GM18870 (cell line): ENCODE measurements around the gene SLC38A11.

ENCODE experiments used
- ATAC-seq: cut with Tn5 transposase; IDR thresholded peaks from one replicate; pipeline ENCODE4 v1.9.1; 2021; ENCODE audit warnings: moderate library complexity; ENCODE audit not compliant: unreplicated experiment

SLC38A11 gene

DNA sequence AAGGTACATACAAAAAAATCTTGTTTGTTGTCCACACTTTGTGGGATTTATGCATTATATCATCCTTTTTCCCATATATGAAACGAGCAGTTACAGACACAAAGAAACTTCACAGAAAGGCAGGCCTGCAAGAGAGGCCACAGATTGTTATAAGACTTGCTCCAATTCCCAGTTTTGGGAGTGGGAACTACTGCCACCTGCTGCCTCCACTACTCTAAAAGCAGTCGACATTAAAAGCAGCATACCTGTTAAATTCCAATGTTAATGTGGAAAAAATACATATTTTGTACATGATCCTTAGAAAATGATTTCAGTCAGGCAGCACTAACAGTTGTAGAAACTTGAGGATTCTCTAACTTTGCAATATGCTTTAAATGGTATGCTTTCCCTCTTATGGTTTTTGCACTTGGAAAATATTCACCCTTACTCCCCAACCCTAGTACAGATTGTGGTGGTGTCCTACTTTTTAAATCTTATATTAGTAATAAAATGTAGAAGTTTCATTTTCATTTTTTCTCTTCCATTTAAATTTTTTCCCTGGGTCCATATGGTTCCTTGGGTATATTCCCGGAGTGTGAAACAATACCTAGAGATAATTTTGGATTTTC, 37.9 kb downstream of the SLC38A11 start:
- no peak for ATAC-seq

DNA sequence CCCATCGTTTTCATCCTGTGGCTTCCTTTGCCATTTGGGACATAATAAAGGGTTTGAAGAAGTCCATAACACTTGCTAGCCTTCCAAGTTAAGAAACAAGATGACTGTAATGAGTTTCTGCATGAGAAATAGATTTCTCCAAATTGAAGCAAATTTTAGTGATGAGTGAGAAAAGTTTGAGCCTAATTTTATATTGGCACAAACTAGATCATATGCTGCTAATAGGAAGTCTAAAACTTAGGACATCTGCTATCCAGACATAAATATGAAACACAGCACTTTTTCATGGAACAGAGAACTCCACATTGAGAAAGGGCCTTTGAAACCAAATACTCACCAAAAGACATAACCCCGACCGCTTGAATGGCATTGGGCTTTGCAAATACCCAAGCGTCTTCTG, 39.8 kb downstream of the SLC38A11 start:
- ATAC-seq, result no peak

GRCh38 chr2:164913640-164914350, 41.5 kb downstream of the SLC38A11 start:
- no peak for ATAC-seq

DNA sequence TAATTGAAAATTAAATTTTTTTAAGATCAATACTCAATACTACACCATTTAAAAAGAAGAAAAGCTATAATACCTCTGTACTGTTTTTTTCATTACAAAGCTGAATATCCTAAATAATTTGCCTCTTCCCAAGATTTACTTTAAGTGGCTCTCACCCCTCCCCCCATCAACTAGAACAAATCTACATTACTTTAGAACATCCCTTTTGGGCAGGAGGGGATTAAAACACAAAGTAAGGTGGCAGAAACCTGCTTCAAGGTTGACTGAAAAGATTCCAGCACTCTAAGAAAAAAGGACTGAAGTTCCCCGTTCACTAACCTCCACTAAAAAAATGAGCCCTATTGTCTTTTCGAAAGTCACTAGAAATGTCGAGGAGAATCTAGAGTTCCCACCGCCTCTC, 42.3 kb downstream of the SLC38A11 start:
- no peak for ATAC-seq

DNA sequence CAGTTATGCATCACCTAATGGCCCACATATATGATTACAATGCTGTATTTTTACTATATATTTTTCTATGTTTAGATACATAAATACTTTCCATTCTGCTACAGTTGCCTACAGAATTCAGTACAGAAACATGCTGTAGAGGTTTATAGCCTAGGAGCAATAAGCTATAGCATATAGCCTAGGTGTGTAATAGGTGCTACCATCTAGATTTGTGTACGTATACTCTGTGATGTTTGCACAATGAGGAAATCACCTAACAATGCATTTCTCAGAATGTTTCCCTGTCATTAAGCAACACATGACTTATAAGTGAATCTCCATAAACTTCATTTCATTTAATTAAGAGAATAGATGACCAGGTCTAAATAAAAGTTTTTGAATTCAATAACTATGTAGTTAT, 43.5 kb downstream of the SLC38A11 start:
- ATAC-seq, result no peak

DNA sequence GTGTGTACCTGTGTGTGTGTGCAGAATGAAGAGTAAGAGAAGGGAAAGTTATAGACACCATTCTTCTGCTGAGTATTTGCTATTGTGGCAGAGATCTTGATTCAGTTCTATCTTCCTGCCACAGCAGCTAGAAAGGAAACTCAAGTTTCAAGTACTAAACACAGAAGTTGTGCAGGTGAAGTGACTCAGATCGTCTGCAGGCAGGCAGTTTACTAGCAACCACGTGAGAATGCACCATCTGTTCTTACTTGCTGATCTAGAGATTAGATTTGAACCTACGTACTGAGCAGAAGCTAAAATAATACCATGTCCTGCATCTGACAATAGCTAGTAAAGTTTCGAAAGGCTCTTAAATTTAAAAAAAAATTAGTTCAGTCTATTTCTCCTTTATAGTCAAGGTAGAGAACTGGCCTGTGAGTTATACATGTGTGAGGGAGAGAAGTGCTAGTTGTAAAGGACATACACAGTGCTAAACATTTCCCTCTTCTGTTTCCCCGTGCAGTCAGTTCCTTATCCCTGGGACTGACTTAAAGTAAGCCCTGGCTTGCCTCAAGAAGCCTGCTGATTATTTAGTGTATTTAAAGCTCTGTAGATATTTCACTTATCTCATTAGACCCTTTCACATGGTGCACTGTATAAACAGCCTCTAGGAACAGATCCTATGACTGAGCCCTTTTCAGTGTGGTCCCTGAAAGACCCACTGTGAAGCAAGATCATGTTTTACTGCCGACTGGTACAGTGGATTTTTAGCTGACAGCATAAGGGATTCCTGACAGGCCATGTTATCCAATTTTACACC, 45.0 kb downstream of the SLC38A11 start:
- ATAC-seq, result peak; percentile 76

GRCh38 chr2:164906947-164907346, 48.4 kb downstream of the SLC38A11 start:
- ATAC-seq, result no peak

DNA sequence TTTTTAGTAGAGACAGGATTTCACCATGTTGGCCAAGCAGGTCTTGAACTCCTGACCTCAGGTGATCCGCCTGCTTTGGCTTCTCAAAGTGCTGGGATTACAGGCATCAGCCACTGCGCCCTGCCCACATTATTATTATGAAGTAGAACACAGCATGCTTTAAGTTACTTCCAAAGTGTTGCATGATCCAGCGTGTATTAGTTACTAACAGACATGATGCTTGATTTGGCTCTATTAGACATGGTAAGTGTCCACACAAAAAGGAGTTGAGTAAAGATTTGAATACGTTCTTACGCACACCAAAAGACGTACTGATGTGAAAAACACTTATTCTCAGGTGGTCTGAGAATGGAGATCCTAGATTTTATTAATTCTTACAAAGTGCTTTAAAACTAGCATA, 50.0 kb downstream of the SLC38A11 start:
- ATAC-seq, result no peak

- no peak for ATAC-seq
Measured at GRCh38 chr2:164903951-164904350, 51.4 kb downstream of the SLC38A11 start.

DNA sequence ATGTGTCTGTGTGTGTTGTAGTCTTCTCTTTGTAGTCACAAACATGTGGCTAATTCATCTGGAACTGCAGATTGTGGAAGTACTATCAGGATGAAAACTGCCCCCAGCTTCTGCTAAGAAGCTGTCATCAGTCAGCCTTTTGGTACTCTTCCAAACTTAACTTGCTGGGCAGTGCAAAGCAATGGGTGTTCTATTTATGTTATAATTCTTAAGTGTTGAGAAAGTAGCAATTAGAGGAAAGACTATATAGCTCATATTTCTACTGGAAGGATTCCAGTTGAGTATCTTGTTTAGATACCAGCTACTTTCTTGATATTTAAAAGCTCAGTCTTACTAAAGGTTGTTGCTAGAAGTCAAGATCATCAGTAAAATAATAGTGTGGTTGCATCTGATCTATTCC, 52.1 kb downstream of the SLC38A11 start:
- ATAC-seq, result no peak

GRCh38 chr2:164899121-164899520, 56.2 kb downstream of the SLC38A11 start:
- ATAC-seq, result no peak

- ATAC-seq, result no peak
Measured at GRCh38 chr2:164898475-164898874, 56.9 kb downstream of the SLC38A11 start.

- no peak for ATAC-seq
Measured at GRCh38 chr2:164897469-164898260, 57.7 kb downstream of the SLC38A11 start.

- peak; percentile 100 for ATAC-seq
Measured at GRCh38 chr2:164896634-164897355, 58.5 kb downstream of the SLC38A11 start.

DNA sequence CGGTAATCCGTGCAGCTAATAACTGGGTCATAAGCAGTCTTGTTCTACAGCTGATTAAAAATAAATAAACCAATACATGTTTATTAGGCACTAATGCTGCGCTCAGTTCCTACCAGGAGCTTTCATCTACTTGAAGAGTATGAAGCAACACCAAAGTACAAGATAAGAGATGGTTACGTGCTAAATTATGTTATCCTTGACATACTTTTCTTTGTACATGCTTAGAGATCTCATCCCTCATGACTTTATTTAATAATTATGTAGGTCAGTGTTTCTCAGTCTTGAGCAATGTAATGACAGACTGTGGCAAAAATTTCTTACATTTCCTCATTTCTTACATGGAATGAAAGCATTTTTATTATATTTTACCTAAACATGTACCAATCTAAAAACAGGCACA, 59.1 kb downstream of the SLC38A11 start:
- no peak for ATAC-seq

DNA sequence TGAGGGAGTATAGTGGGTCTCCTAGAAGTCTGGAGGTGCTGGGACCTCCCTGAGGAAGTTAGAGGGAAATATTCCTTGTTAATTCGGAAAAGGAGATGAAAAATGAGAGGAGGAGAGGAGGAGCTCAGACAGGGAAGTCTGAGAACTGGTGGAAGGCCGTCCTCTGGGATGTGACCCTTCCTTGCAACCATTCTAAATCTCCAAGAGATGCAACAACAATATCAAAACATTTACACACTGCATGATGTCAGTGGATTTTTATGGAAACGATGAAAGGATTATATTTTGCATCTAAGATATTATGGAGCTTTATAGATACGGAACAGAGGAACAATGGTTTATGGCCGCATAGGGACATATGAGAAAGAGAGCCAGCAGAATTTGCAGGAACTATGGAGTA, 63.9 kb downstream of the SLC38A11 start:
- no peak for ATAC-seq

- no peak for ATAC-seq
Measured at GRCh38 chr2:164890544-164890943, 64.8 kb downstream of the SLC38A11 start.

GRCh38 chr2:164888592-164888991, 66.7 kb downstream of the SLC38A11 start:
- no peak for ATAC-seq

GRCh38 chr2:164887434-164888144, 67.7 kb downstream of the SLC38A11 start:
- no peak for ATAC-seq

- ATAC-seq, result no peak
Measured at GRCh38 chr2:164882276-164882675, 73.0 kb downstream of the SLC38A11 start.
